SK-N-MC (cell line): ENCODE measurements around the gene TAAR1.

Source experiments
- EZH2 ChIP-seq: fragments of 200-600 bp; sonication (generic); IDR thresholded peaks from one replicate; pipeline ENCODE4 v1.6.1; 2017; ENCODE audit warnings: antibody characterized with exemption
- POLR2AphosphoS5 ChIP-seq: IDR thresholded peaks from 2 replicates; pipeline ENCODE4 v1.6.1; 2012; ENCODE audit warnings: mild to moderate bottlenecking, low read depth, low read length, borderline replicate concordance

DNA sequence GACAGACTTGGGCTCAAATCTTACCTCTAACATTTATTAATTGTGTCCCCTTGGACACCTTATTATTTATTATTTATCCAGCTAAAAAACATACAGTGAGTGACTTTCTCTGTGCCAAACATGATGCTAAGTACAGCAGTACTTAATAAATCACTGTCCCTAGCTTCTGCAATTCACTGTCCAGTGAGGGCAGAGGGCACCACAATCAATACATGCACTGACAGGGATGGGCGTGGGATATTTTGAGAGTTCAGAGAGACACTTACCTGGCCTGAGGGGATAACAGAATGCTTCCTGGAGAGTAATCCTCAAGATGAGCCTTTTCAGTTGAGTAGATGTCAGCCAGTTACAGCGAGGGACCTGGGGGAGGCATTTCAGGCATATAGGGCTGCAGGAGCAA is 25.6 kb downstream of the TAAR1 start:
- TF ChIP-seq POLR2AphosphoS5: no peak
- TF ChIP-seq EZH2: no peak
